AG04450 (cell line): ENCODE results near the gene MICAL3. TPM values are rescaled to one million over a fixed set of nuclear protein-coding genes. Genes with fewer than 3 reads are reported as not detected.

Source experiments
- CTCF ChIA-PET: fragments of 300-600, 350-600 bp; formaldehyde crosslinking; extraction: SDS; loops from one replicate; lab custom pipeline; 2022; ENCODE audit warnings: antibody characterized with exemption, inconsistent platforms; lab: Charles Lee
- POLR2A ChIA-PET: fragments of 350-600 bp; formaldehyde crosslinking; extraction: SDS; loops from one replicate; lab custom pipeline; 2021; ENCODE audit warnings: antibody characterized with exemption, inconsistent platforms; lab: Yijun Ruan, JAX
- DNase-seq: peaks from one replicate; pipeline ENCODE4 v3.0.0-alpha.2; 2011; ENCODE audit warnings: low read depth, low spot score
- H3K27ac ChIP-seq: one replicate; pipeline ENCODE4 v1.5.1; 2012; ENCODE audit warnings: low read depth, low read length, control low read depth
- H3K27me3 ChIP-seq: one replicate; pipeline ENCODE4 v1.6.0; 2012; ENCODE audit warnings: low read length; ENCODE audit not compliant: control insufficient read depth, insufficient read depth
- H3K4me3 ChIP-seq: 2 replicates; pipeline ENCODE4 v1.5.1; 2011; ENCODE audit warnings: mild to moderate bottlenecking, low read depth, low read length, control low read depth
- H3K9me3 ChIP-seq: 2 replicates; pipeline ENCODE4 v1.5.1; 2012; ENCODE audit warnings: low read length; ENCODE audit not compliant: control insufficient read depth, insufficient read depth
- polyA plus RNA-seq: library from polyadenylated mRNA; depleted of rRNA; stranded (reverse); fragments of >200 nt; gene quantifications from 2 replicates; pipeline ENCODE4 v1.2.3, GENCODE V29; 2011
- TF ChIP-seq, protein P1 (sequence below): IDR thresholded peaks from 2 replicates; pipeline ENCODE4 v1.5.1; 2011; ENCODE audit warnings: low read depth, low read length, control low read depth, inconsistent platforms

MICAL3 gene
- polyA plus RNA-seq, 1 experiment: 17.8 TPM

DNA sequence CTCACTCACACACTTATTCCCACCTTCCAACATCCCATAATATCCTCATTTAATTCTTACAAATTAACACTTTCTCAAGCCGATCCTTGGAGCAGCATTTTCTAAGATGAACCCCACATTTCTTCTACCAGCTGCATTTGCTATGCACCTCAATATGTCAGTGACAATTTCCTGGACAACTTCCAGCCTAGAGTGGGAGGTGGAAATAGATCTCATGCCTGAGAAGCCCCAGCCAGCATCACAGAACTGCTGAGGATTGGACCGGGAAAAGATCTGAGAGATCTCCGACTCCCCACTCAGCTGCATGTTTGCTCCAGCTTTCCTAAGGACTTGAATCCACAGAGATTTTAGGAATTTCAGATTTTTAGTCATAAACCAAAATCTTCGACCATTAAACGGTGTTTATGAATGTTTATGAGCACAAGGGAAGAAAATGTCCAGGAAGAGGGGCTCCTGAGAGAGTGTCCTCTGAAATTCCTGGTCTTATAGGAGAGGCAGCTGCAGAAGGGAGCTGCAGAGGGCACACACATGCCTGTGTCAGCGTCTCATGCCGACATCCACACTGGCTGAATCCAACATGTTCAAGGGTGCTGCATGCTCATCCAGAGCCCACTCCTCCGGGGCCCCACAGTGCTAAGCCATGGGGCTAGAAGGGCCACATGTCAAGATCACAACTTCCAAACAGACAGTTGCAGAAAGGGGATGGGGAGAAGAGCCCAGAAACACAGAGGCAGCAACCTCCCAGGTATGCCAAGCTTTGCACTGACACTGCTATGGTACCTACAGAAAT lies 68.6 kb downstream of the MICAL3 start:
- TF ChIP-seq, protein P1, sequence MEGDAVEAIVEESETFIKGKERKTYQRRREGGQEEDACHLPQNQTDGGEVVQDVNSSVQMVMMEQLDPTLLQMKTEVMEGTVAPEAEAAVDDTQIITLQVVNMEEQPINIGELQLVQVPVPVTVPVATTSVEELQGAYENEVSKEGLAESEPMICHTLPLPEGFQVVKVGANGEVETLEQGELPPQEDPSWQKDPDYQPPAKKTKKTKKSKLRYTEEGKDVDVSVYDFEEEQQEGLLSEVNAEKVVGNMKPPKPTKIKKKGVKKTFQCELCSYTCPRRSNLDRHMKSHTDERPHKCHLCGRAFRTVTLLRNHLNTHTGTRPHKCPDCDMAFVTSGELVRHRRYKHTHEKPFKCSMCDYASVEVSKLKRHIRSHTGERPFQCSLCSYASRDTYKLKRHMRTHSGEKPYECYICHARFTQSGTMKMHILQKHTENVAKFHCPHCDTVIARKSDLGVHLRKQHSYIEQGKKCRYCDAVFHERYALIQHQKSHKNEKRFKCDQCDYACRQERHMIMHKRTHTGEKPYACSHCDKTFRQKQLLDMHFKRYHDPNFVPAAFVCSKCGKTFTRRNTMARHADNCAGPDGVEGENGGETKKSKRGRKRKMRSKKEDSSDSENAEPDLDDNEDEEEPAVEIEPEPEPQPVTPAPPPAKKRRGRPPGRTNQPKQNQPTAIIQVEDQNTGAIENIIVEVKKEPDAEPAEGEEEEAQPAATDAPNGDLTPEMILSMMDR: no peak
- H3K9me3 ChIP-seq: no peaks in the 10 kb centered on the region
- POLR2A ChIA-PET: no interaction called here
- H3K27me3 ChIP-seq: no peaks in the 10 kb centered on the region
- DNase-seq: no peak
- H3K4me3 ChIP-seq: no peak overlapping the region
- H3K27ac ChIP-seq: no peak overlapping the region
- CTCF ChIA-PET: interaction anchor here (0.5 to 0.6 kb wide), 4 partner anchors 18 to 121 kb away, joined by 3 to 6 read pairs (median 4); no protein-coding TSS in a partner anchor

DNA sequence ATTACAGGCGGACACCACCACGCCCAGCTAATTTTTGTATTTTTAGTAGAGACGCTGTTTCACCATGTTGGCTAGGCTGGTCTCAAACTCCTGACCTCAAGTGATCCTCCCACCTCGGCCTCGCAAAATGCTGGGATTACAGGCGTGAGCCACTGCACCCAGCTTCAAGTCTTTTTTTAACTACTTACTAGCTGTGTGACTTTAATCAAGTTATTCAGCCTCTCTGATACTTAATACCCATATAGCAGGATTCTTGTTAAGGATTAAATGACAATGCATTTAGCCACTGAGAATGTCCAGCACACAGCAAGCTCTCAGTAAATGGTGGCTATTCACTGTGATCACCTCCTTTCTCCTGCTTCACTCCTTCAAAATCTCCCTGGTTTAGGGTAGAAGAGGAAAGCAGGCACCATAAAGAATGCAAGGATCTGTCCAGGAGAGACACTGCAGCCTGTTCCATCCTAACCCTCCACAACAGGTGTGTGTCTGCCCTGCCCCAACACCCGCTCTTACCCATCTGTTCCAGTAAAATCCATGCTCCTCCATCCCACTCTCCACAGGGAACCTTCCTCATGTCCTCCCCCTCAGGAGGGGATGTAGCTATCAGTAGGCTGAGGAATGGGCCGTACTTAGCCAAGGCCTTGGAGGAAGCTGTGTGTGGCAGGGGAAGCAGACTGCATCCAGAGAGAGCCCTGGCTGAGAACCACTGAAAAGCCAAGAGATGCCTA lies 69.3 kb downstream of the MICAL3 start:
- H3K9me3 ChIP-seq: no peaks in the 10 kb centered on the region
- POLR2A ChIA-PET: no interaction called here
- CTCF ChIA-PET: interaction anchor here (0.5 to 0.6 kb wide), 4 partner anchors 19 to 122 kb away, joined by 3 to 6 read pairs (median 4); no protein-coding TSS in a partner anchor
- H3K4me3 ChIP-seq: no peak overlapping the region
- no peaks in the 10 kb centered on the region for H3K27me3 ChIP-seq
- H3K27ac ChIP-seq: no peak overlapping the region
- DNase-seq: no peak
- TF ChIP-seq, protein P1: no peak

DNA sequence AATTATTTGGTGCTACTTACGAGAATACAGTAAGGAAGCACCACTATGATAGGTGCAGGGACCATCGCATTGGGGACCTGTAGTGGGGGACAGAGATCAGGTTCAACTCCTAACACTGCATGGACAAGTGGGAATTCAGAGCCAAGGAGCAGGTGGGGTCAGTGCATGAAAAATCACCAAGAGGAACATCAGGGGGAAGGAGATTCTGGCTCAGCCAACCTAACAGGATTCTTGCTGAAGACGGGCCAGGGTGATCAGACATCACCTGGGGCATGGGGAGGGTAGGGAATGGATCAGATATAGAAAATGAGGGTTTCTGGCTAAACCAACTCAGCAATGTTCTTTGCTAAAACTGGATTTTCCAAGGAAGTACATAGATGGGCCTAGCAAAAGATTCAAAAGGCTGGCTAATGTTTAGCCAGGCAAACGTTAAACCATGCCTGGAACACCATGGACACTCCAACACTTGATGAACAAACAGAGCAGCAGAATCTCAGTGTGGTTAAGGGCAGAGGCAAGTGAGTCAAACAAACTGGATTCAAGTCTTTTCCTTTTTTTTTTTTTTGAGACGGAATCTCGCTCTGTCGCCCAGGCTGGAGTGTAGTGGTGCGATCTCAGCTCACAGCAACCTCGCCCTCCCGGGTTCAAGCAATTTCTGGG lies 70.0 kb downstream of the MICAL3 start:
- no peak for DNase-seq
- ChIA-PET POLR2A (no interaction called here), CTCF (no interaction called here)
- Histone ChIP-seq H3K4me3 (no peak overlapping the region), H3K9me3 (no peaks in the 10 kb centered on the region), H3K27me3 (no peaks in the 10 kb centered on the region), H3K27ac (no peak overlapping the region)
- TF ChIP-seq, protein P1: no peak

DNA sequence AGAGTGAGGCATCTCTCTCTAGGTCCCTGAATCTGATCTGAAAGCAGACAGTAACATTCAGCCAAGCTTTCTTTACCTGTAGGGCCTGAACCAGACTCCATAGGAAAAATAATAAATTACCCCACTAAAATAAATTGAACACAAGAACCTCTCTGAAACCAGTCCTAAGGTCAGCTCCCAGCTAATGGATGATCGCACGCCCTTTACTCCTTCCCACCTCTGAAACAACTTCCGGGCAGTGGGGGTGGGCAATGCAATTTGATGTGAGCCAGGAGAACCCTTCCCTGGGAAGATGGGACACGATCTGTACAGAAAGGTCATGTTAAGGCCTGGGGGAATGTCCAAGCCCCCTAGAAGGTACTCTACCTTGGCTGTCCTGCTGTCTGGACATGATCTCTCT lies 71.2 kb downstream of the MICAL3 start:
- Histone ChIP-seq H3K4me3 (no peak overlapping the region), H3K27me3 (no peaks in the 10 kb centered on the region), H3K9me3 (no peaks in the 10 kb centered on the region), H3K27ac (no peak overlapping the region)
- DNase-seq: no peak
- TF ChIP-seq, protein P1: no peak
- POLR2A ChIA-PET: no interaction called here
- CTCF ChIA-PET: no interaction called here
